Esophagus squamous epithelium (tissue), 5 donors: ENCODE results near the gene ZNF726. TPM values are rescaled to one million over a fixed set of nuclear protein-coding genes. Genes with fewer than 3 reads are reported as not detected.

Experiments used
- DNase-seq: peaks from one replicate; lab custom pipeline; 2025; lab: John Stamatoyannopoulos, UW
- H3K27ac ChIP-seq, 4 donors: fragments of 200-600 bp; sonication (generic); one replicate each; pipeline ENCODE4 v1.5.1; 2016 to 2019; ENCODE audit warnings: mild to moderate bottlenecking in 1 of 4
- H3K27me3 ChIP-seq, 4 donors: fragments of 200-600 bp; sonication (generic); 1 replicate in 3 of 4; 2 replicates in 1 of 4; pipeline versions ENCODE4 v1.5.1 to v1.6.0; 2017 to 2021; ENCODE audit warnings: antibody characterized with exemption in 1 of 4
- H3K36me3 ChIP-seq, 3 donors: fragments of 200-600 bp; sonication (generic); one replicate each; pipeline ENCODE4 v1.5.1; 2016 to 2019
- H3K4me1 ChIP-seq, 3 donors: fragments of 200-600 bp; sonication (generic); one replicate each; pipeline ENCODE4 v1.5.1; 2017 to 2019
- H3K4me3 ChIP-seq, 4 donors: fragments of 200-600 bp; sonication (generic); 1 replicate in 3 of 4; 2 replicates in 1 of 4; pipeline ENCODE4 v1.5.1; 2016 to 2019; ENCODE audit warnings: mild to moderate bottlenecking in 2 of 4, moderate library complexity in 1 of 4
- H3K9me3 ChIP-seq, 3 donors: fragments of 200-600 bp; sonication (generic); one replicate each; pipeline ENCODE4 v1.5.1; 2016 to 2019
- CTCF ChIP-seq, 6 experiments: fragments of 450-650 bp in 4 of 6; fragments of 200-600 bp in 2 of 6; sonication (generic) in 2 of 6; IDR thresholded peaks; one replicate each; pipeline ENCODE4 v1.5.1; 2016 to 2019; ENCODE audit warnings: antibody characterized with exemption in 6 of 6, mild to moderate bottlenecking in 4 of 6, moderate library complexity in 4 of 6
- POLR2A ChIP-seq, 4 donors: fragments of 450-650 bp; IDR thresholded peaks; one replicate each; pipeline ENCODE4 v1.6.1; 2017; ENCODE audit warnings: antibody characterized with exemption in 4 of 4, mild to moderate bottlenecking in 4 of 4, moderate library complexity in 3 of 4
- WGBS, 2 donors: methylation state at CpG; one replicate each; pipeline ENCODE4 v1.1.5; 2018; 5-methylcytosine and 5-hydroxymethylcytosine counted together
- intact Hi-C: fragments of 100-400 bp; cut with DNase I; formaldehyde crosslinking; loops from one replicate; pipeline ENCODE4 v1.15.0; 2022
- total RNA-seq, 4 donors: library from RNA; depleted of rRNA; stranded (reverse); fragments of >200 nt; gene quantifications; one replicate each; pipeline ENCODE4 v1.1.0, GENCODE V29; 2016
- donor health status: DM: yes; HTN: yes; CAD: no.

The ZNF726 gene
- total RNA-seq, 4 donors from 2014 or later, result 2.1 to 3.4 (median 2.8) TPM

GRCh38 chr19:23978068-23978467 lies 63.4 kb downstream of the ZNF726 start:
- intact Hi-C loops, result no loop called here
- no peaks in the 10 kb centered on the region for H3K4me1 ChIP-seq
- no peaks in the 10 kb centered on the region for H3K27me3 ChIP-seq
- no peak for DNase-seq
- no peaks in the 10 kb centered on the region for H3K36me3 ChIP-seq
- no peak overlapping the region for H3K27ac ChIP-seq
- no peaks in the 10 kb centered on the region for H3K9me3 ChIP-seq
- WGBS, 2 donors, result 67 to 100% methylated on average over 1 of the region's 1 CpG
- TF ChIP-seq POLR2A (IDR thresholded peaks at IDR 0.05), result no peak
- TF ChIP-seq CTCF (IDR thresholded peaks at IDR 0.05), result no peak
- no peak overlapping the region for H3K4me3 ChIP-seq

- no peaks in the 10 kb centered on the region for H3K27me3 ChIP-seq
- H3K36me3 ChIP-seq, result no peaks in the 10 kb centered on the region
- 37 to 46% methylated on average over 2 of the region's 2 CpGs for WGBS, 2 donors
- no peak overlapping the region for H3K4me3 ChIP-seq
- DNase-seq, result no peak
- H3K27ac ChIP-seq, result no peak overlapping the region
- no peaks in the 10 kb centered on the region for H3K9me3 ChIP-seq
- intact Hi-C loops, result no loop called here
- no peak for TF ChIP-seq POLR2A (IDR thresholded peaks at IDR 0.05)
- TF ChIP-seq CTCF (IDR thresholded peaks at IDR 0.05), result no peak
- no peaks in the 10 kb centered on the region for H3K4me1 ChIP-seq
Measured at GRCh38 chr19:23980805-23981204, 66.1 kb downstream of the ZNF726 start.

DNA sequence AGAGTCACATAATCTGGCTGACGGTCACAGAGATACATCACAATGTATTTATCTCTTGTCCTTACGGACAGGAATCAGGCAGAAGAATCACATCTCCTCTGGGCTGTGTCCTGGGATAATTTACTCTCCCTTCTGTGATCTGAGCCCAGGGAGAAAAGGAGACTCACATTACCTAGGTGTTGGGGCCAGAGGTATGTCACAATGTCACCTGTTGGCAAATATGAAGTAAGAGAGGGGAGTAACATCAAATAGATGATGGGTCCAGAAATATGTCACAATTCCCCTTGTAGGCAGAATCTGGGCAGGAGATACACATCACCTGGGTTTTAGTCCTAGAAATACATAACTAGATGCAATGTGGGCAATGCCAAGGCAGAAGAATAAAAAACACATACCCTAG lies 67.2 kb downstream of the ZNF726 start:
- no peak for DNase-seq
- TF ChIP-seq POLR2A (IDR thresholded peaks at IDR 0.05) (no peak), CTCF (IDR thresholded peaks at IDR 0.05) (no peak)
- no peaks in the 10 kb centered on the region for H3K4me1 ChIP-seq
- H3K4me3 ChIP-seq, result no peak overlapping the region
- intact Hi-C loops, result no loop called here
- WGBS, 2 donors, result 85 to 89% methylated on average over 2 of the region's 2 CpGs
- no peak overlapping the region for H3K27ac ChIP-seq
- no peaks in the 10 kb centered on the region for H3K27me3 ChIP-seq
- no peaks in the 10 kb centered on the region for H3K9me3 ChIP-seq
- H3K36me3 ChIP-seq, result no peaks in the 10 kb centered on the region

DNA sequence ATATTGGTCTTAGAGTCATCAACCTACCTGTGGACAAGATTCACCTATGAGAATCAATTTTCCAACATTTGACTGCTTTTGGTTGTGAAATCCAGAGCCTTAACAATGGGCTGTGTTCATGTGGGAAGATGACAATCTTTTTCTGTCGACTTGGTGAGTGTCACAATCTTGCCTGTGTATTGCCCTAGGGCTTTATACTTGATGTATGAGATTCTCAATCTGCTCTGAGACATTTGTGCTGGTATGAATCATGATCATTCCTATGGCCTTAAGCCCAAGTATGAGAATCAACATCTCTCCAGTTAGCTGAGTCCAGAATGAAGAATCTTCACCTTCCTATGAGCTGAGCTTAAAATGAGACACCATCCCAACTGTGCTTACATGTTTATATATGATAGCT lies 68.7 kb downstream of the ZNF726 start:
- no peaks in the 10 kb centered on the region for H3K36me3 ChIP-seq
- no peak overlapping the region for H3K27ac ChIP-seq
- no peak overlapping the region for H3K4me3 ChIP-seq
- no peaks in the 10 kb centered on the region for H3K27me3 ChIP-seq
- intact Hi-C loops, result no loop called here
- H3K4me1 ChIP-seq, result no peaks in the 10 kb centered on the region
- H3K9me3 ChIP-seq, result no peaks in the 10 kb centered on the region
- no peak for DNase-seq
- WGBS, 2 donors, result 23 to 25% methylated on average over 1 of the region's 1 CpG
- no peak for TF ChIP-seq POLR2A (IDR thresholded peaks at IDR 0.05)
- TF ChIP-seq CTCF (IDR thresholded peaks at IDR 0.05), result no peak

Other genes with a start within 250 kb of the ZNF726 start
- gene ZNF675, start 227.7 kb upstream of the ZNF726 start, total RNA-seq, result 10 to 100 TPM in 1 of 4 donors, 1 to 10 TPM in 3; 8.6 to 13.9 (median 9.5) TPM
- 1 to 10 TPM; 2.3 to 6.2 (median 2.5) TPM for gene ZNF681, start 156.0 kb upstream of the ZNF726 start, total RNA-seq
- gene ZNF254, start 172.3 kb downstream of the ZNF726 start, total RNA-seq, result 10 to 100 TPM in 1 of 4 donors, 1 to 10 TPM in 3; 6.1 to 18.3 (median 8.8) TPM